Nephron progenitor cell (in vitro differentiated cells): ENCODE data around the gene PLA2G4A.

Experiments used
- DNase-seq: peaks from one replicate; pipeline ENCODE4 v3.0.0; 2021
- H3K27ac Mint-ChIP-seq: 2 replicates; pipeline ENCODE4 v1.8.0; 2021; ENCODE audit warnings: mild to moderate bottlenecking, moderate library complexity, mixed read lengths
- H3K27me3 Mint-ChIP-seq: 2 replicates; pipeline ENCODE4 v1.8.0; 2021; ENCODE audit warnings: mild to moderate bottlenecking, low read depth, mixed read lengths; ENCODE audit not compliant: poor library complexity
- H3K36me3 Mint-ChIP-seq: 2 replicates; pipeline ENCODE4 v1.8.0; 2021; ENCODE audit warnings: low read depth, mixed read lengths
- H3K4me1 Mint-ChIP-seq: 2 replicates; pipeline ENCODE4 v1.8.0; 2021; ENCODE audit warnings: mixed read lengths
- H3K4me3 Mint-ChIP-seq: 2 replicates; pipeline ENCODE4 v1.8.0; 2021; ENCODE audit warnings: mild to moderate bottlenecking, moderate library complexity, mixed read lengths
- H3K9me3 Mint-ChIP-seq: 2 replicates; pipeline ENCODE4 v1.8.0; 2021; ENCODE audit warnings: mild to moderate bottlenecking, moderate library complexity, mixed read lengths
- CTCF ChIP-seq: fragments of 200-600 bp; sonication (generic); IDR thresholded peaks from 2 replicates; pipeline ENCODE4 v1.5.0; 2021; ENCODE audit warnings: antibody characterized with exemption

The PLA2G4A gene

GRCh38 chr1:186996816-186997215 lies 168.1 kb downstream of the PLA2G4A start:
- DNase-seq, result no peak
- Mint-ChIP-seq H3K36me3 (no peaks in the 10 kb centered on the region), H3K27ac (no peak overlapping the region), H3K4me3 (no peak overlapping the region), H3K27me3 (no peaks in the 10 kb centered on the region), H3K9me3 (no peaks in the 10 kb centered on the region), H3K4me1 (no peaks in the 10 kb centered on the region)
- TF ChIP-seq CTCF, result no peak

- H3K4me1 Mint-ChIP-seq, result no peaks in the 10 kb centered on the region
- no peak overlapping the region for H3K4me3 Mint-ChIP-seq
- no peak for DNase-seq
- H3K27ac Mint-ChIP-seq, result no peak overlapping the region
- no peaks in the 10 kb centered on the region for H3K9me3 Mint-ChIP-seq
- no peaks in the 10 kb centered on the region for H3K27me3 Mint-ChIP-seq
- no peak for TF ChIP-seq CTCF
- H3K36me3 Mint-ChIP-seq, result no peaks in the 10 kb centered on the region
These were observed 169.1 kb downstream of the PLA2G4A start for GRCh38 chr1:186997877-186998276.

GRCh38 chr1:186999506-186999905 lies 170.8 kb downstream of the PLA2G4A start:
- no peak for DNase-seq
- no peak overlapping the region for H3K27ac Mint-ChIP-seq
- H3K4me1 Mint-ChIP-seq, result no peaks in the 10 kb centered on the region
- H3K4me3 Mint-ChIP-seq, result no peak overlapping the region
- no peaks in the 10 kb centered on the region for H3K9me3 Mint-ChIP-seq
- H3K36me3 Mint-ChIP-seq, result no peaks in the 10 kb centered on the region
- no peaks in the 10 kb centered on the region for H3K27me3 Mint-ChIP-seq
- TF ChIP-seq CTCF, result no peak

GRCh38 chr1:187001198-187001889 lies 172.6 kb downstream of the PLA2G4A start:
- H3K27me3 Mint-ChIP-seq, result no peaks in the 10 kb centered on the region

GRCh38 chr1:187003353-187003752 lies 174.6 kb downstream of the PLA2G4A start:
- H3K27me3 Mint-ChIP-seq, result no peaks in the 10 kb centered on the region
- H3K36me3 Mint-ChIP-seq, result no peaks in the 10 kb centered on the region
- no peak for DNase-seq
- peaks cover 18% of the 10 kb centered on the region for H3K9me3 Mint-ChIP-seq
- H3K4me3 Mint-ChIP-seq, result no peak overlapping the region
- no peaks in the 10 kb centered on the region for H3K4me1 Mint-ChIP-seq
- no peak for TF ChIP-seq CTCF
- H3K27ac Mint-ChIP-seq, result no peak overlapping the region

More at GRCh38 chr1:187001198-187001889, 172.6 kb downstream of the PLA2G4A start:
- no peak for TF ChIP-seq CTCF
- no peak overlapping the region for H3K27ac Mint-ChIP-seq
- H3K9me3 Mint-ChIP-seq, result peaks cover 6% of the 10 kb centered on the region
- no peaks in the 10 kb centered on the region for H3K36me3 Mint-ChIP-seq
- DNase-seq, result no peak
- H3K4me3 Mint-ChIP-seq, result no peak overlapping the region
- no peaks in the 10 kb centered on the region for H3K4me1 Mint-ChIP-seq

GRCh38 chr1:187006896-187007295 lies 178.1 kb downstream of the PLA2G4A start:
- TF ChIP-seq CTCF, result no peak
- H3K36me3 Mint-ChIP-seq, result no peaks in the 10 kb centered on the region
- H3K27me3 Mint-ChIP-seq, result no peaks in the 10 kb centered on the region
- DNase-seq, result no peak
- peaks cover 29% of the 10 kb centered on the region for H3K9me3 Mint-ChIP-seq
- H3K4me3 Mint-ChIP-seq, result no peak overlapping the region
- no peaks in the 10 kb centered on the region for H3K4me1 Mint-ChIP-seq
- H3K27ac Mint-ChIP-seq, result no peak overlapping the region
